ENCODE measurements around the gene GPC6.

- TF ChIP-seq EZH2phosphoT487 (IDR thresholded peaks at IDR 0.05; ENCODE audit: insufficient read depth, low read depth) (no peak), EZH2 (IDR thresholded peaks at IDR 0.05; ENCODE audit: insufficient read depth, poor library complexity, severe bottlenecking) (no peak)
Measured at GRCh38 chr13:94173312-94173854, 946.8 kb downstream of the GPC6 start.

Measured in GM23248 (cell line).